Measurements from ENCODE around the gene PDE4D. TPM values are rescaled to one million over a fixed set of nuclear protein-coding genes. Genes with fewer than 3 reads are reported as not detected.
"Not testable (repeated sequence)": the region's sequence is repeated elsewhere in the genome, so short reads cannot be mapped to it uniquely, and the experiment has no call there.

Gene PDE4D
- total RNA-seq, 1 donor from 2014 or later, result 81.0 TPM

DNA sequence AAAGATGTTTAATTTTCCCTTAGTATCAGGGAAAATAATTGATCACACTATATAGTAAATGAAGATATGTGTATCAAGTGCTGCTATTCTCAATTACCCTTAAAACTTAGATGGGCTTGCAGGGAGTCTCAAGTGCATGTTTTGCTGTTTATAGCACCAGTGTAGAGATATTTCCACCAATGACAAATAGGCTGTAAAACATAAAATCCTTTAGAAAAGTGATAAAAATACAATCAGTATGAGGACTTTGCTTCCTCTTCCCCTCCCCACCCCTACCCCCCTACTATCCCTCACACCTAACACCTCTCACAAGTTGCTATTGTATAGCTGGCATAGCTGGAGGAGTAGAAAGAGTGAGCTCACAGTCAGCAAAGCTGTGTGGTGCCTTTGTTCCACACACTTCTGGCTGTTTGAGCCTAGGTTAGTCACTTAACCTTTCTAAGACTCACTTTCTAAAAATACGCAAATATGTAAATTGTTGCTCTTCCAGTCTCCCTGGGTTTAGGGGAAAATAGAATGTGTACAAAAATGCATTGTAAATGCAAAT is 93.1 kb downstream of the PDE4D start:
- intact Hi-C loops (cut with micrococcal nuclease), result loop anchor here (1.0 to 10.0 kb wide), 7 partner anchors 76 to 913 kb away; no protein-coding TSS in a partner anchor

DNA sequence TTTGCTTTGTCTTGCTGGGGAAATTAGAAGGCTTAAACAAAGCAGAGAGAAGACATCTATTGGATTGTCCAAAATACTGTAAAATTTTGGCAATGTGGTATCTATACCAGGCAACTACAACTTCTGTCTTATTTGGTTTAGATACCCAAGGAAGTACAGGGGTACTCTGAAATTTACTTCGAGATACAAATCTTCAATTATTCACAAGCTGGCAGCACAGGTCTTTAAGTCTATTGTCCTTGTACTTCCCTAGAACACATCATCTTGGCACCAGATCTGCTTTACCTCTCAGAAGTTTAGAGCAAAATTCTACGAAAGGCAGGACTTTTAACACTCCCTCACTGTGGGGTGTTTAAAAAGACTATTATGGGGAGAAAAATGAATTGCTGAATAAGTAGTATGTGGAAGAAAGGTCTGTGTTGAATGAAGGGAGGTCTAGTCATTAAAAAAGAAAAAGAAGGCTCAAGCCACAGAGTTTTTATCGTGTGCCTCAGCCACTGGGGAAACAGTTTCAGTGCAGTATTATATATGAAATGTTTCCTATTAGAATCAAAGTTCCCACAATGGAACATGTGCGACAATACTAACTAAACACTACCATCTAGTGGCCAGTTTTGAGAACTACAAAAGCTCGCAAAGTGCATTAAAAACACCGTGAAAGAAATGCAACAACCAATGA is 93.7 kb downstream of the PDE4D start:
- intact Hi-C loops (cut with micrococcal nuclease), result loop anchor here (1.0 to 10.0 kb wide), 7 partner anchors 76 to 913 kb away; no protein-coding TSS in a partner anchor

DNA sequence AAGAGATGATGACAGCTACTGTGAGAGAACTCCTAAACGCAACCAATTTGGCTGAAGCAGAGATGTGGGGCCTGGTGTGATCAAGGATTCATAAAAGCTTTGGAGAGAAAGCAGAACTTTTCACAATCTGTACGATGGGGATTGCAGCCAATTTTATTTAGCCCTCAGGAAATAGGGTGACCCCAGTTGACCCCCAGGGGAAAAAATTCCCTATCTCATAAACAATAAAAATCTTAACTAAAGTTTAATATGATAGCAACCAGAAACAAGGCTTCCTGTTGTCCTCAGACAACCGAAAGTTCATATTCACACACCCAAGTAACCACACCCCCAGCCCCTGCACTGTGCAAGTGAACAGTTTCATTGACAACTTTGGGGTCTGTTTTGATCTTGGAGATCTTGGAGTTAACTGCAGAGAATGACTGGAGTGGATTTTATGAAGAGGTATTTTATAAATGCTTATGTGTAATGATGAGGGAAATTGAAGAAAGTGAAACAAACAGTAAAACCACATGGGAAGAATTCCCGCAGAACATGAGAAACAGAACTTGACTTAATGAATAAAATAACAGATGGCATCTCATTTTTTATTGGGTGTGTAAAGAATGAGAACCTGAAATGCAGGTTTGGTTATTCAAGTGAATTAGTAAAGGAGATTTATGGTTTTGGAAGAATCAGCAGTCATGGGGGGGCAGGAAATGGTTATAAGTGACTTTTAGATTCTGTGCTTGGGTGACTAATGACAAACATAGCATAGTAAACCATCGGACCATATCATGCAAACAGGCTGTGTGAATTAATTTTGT is 94.5 kb downstream of the PDE4D start:
- intact Hi-C loops (cut with micrococcal nuclease), result no loop called here

DNA sequence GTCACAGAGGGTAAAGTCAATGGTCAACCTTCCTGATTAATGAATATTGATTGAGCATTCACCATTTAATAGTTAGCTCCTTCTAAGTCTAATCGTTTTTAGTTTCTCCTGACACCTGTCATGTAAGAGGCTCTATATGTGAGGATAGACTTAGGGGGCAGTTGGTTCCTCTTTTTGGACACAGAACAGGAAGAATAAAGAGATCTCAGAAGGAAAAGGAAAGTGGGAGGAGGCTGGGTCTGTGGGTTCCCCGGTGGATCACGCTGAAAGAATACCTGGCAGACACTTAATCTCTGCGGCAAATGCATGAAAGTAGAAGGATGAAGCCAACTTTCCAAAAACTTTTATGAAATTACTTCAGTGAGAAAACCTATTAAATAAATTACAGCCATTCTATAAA is 98.4 kb downstream of the PDE4D start:
- intact Hi-C loops (cut with micrococcal nuclease), result no loop called here

DNA sequence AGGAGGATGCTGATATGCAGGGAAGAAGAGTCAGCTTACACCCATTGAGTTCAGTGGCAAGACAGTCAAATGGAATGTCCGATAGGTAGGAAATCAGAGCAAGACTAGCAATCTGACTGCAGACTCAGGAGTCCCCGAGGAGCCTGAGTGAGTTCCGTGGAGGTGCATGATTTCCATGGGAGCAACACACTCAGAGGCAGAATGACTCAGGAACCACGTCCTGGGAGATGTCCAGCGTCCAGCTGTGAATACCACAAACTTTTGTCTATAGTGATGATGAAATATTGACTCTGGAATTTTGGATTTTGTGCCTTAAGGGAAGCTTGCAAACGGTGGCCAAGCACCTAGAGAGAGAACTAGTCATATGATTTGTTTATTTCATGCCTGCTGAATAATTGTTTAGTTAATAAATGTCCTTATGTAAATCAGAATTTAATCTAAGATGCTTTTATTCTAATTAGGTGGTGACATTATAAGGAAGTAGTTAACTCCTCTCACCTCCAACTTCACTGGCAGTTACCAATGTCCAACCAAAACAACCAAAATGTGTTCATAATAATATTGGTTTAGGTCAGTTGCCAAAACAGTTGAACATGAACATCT is 100.4 kb downstream of the PDE4D start:
- intact Hi-C loops (cut with micrococcal nuclease), result no loop called here

DNA sequence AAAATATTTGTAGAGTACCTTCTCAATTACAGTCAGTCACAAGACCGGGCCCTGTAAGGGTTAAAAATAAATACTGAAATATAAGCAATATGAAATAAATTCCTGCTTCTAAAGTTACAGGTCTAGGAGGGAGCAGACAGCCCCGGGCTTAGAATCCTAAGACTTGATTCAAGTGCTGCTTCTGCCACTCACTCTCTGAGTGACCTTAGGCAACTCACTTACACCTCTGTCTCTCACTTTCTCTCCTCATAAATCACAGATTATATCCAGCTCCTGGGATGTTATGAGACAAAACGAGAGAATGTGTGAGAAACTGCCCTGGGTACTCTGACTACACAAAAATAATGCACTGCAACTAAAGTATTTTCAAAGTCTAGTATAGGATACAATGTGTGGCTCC is 101.9 kb downstream of the PDE4D start:
- intact Hi-C loops (cut with micrococcal nuclease), result no loop called here

DNA sequence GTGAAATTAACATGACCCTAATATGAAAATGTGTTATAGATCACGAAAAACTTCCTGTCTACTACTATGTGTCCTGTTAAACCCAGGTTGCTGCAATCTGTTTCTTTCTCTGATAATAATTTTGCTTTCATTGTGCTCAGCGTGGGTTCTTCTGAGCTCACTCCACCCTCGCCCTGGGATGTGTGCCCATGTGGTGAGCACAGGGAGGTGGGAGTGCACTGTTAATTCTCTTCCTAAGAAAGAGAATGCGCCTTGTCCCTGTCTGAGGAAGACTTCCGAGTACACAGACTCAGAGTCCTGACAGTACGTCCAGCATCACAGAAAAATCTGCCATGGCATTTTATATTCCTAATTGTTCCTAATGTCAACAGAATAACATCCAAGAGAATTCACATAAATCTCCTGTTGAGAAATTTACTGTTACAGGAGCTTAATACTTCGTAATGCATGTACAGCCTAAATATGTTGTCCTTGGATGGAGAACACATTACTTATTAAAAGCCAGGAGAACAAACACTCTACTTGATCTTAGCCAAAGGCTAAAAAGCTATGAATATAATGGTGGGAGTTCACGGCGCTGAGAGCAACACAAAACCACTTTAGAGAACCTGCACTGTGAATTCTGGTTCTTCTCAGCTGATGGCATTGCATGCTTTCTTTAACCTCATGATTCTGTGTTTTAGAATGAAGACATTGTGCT is 102.6 kb downstream of the PDE4D start:
- intact Hi-C loops (cut with micrococcal nuclease), result no loop called here

DNA sequence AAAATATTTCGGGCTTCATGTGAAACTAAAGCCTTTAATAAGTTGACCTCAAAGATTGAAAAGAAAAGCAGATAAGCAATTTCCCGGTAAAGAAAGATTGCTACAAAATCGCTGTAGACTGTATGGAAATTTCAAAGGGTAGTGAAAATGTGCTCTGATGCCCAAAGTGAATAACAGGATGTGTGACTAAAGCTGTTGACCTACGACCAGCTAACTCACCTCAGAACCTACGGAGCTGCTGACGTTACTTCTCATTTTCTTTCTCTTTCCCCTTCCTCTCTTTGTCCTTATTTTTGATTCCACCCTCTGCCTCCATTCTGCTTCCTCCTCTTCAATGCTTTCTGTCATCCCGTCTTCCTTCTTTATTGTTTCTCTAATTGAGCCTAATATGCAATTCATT is 103.2 kb downstream of the PDE4D start:
- intact Hi-C loops (cut with micrococcal nuclease), result no loop called here

DNA sequence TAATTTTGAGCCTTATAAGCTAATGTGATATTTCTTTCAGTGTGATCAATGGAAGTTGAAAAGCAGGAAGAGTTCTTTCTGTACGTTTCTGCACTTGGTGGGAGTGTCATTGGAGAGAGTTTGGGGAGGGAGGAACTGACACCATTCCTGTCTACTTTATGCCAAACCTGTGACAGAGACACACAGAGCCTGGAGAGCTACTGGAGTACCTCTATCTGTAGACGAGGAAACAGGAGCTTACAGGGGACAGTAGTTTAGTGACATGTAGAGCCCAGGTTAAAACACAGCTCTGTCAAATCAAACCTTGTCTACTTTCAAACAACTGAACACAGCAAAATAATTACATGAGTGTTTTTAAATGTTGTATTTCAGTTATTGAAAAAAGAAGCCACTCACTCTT is 103.6 kb downstream of the PDE4D start:
- intact Hi-C loops (cut with micrococcal nuclease), result no loop called here

DNA sequence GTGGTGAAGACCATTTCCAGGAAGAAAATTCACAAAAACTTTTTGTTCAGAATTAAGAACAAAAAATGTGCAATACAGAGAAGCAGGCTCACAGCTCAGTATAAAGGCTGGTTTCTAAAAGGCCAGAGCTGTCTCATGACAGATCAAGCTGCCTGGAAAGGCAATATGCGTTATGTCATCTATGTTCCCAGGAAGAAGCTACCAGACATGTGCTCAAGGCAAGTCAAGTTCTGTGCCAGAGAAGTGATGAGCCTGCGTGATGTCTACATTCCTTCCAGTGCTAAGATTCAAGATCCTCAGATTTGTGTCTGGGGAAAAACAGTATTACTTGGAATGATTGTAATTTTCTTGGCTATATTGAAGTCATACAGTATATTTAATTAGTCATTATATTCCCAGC is 104.3 kb downstream of the PDE4D start:
- intact Hi-C loops (cut with micrococcal nuclease), result no loop called here

DNA sequence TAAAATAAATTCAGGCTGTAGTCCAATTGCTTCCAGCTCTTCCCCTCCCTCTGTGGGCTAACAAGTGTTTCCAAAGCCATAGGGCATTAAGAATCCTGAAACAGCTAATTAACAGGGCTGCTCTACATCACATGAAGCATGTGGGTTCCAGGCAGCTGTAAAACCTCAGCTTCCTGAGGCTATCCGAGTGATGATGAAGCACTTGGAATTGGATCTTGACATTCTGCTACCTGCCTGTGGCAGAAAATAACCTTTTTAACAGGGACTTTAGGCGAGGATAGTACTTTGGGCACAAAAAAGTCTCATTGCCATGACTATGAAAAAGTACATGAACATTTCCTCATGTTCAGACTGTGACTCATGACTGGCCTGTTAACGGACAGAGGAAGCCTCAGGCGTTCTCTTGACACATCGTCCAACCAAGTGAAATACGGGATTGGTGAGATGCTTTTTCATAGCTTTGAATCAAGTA is 107.2 kb downstream of the PDE4D start:
- intact Hi-C loops (cut with micrococcal nuclease), result no loop called here

DNA sequence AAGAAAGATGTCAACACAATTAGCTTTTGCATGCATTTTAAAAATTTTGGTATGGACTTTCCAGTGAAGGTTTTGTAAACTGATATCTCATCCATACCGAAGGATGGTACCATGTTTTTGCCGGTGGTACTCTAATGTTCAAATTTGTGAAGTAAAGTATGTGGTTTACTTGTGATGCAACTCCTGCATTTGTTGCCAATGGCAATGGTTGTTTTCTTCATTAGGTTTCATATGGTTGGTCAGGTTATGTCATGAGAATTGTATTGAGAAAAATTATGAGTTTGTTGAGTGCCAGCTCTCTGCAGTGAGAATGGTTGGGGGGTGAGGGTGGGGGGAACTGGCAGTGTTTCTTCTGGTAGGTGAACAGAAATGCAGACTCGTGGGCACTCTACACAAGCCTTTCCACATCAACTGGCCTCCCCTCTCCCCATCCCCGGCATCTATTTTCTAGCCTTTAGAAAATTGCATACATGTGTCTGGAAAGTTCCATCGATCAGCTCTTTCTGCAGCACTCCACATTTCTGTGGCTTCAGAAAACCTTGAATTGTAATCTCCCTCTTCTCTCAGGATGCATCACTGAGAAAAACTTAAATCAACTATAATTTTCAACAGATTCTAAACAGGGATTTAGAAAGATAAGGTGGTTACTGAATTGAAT is 107.7 kb downstream of the PDE4D start:
- intact Hi-C loops (cut with micrococcal nuclease), result no loop called here

DNA sequence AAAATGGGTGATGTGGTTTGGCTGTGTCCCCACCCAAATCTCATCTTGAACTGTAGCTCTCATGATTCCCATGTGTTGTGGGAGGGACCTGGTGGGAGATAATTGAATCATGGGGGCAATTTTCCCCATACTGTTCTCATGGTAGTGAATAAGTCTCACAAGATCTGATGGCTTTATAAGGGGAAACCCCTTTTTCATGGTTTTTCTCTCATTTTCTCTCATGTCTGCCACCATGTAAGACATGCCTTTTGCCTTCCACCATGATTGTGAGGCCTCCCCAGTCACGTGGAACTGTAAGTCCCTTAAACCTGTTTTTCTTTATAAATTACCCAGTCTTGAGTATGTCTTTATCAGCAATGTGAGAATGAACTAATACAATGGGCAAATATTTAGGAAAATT is 108.8 kb downstream of the PDE4D start:
- intact Hi-C loops (cut with micrococcal nuclease), result not testable (repeated sequence)

DNA sequence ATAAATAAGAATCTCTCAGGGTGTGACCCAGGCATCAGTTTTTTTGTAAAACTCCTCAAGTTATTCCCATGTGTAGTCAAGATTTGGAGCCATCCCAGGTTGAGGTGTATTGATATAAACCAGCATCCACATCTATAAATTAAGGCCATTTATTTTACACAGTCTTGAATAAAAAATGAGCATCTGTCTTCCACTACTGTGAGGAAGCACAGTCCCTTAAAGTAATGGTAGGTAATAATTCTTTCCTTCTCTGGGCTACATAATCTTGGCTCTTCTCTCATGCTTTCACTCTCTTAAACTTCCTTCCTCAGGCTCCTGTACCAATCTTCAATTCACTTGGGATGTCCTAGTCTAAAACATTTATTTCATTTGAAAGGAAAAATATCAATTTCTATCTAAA is 110.3 kb downstream of the PDE4D start:
- intact Hi-C loops (cut with micrococcal nuclease), result no loop called here

DNA sequence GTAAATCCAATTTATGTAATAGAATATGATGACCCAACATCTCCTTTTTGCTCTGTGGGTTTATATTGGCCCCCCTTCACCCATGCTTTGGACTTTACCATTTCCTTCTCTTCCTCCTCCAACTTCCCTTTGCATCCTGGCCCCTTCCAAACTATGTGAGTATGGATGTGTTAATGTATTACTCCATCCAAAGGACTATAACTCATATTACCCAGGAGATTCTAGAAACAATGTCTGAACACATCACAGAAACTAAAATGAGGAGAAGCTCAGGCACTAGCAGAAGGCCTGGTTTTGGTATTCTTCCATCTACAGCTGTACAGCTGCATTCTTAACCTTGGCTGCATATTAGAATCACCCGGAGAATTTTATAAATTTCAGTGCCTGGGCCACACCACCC is 110.7 kb downstream of the PDE4D start:
- intact Hi-C loops (cut with micrococcal nuclease), result no loop called here

DNA sequence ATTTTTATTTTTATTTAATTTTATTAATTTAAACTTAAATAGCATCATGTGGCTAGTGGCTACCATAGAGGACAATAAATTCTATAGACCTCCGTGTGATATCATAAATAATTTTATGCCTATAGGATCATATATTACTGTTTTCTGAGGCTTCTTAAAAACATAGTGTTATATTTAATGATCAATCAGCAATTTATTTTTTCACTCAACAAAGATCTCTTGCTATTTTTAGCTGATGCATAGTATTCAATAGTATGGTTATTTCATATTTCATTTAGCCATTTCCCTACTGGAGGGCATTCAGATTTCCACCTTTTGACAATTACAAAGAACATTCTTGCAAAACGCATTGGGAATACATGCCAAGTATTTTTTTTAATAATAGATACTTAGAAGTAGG is 114.1 kb downstream of the PDE4D start:
- intact Hi-C loops (cut with micrococcal nuclease), result no loop called here

DNA sequence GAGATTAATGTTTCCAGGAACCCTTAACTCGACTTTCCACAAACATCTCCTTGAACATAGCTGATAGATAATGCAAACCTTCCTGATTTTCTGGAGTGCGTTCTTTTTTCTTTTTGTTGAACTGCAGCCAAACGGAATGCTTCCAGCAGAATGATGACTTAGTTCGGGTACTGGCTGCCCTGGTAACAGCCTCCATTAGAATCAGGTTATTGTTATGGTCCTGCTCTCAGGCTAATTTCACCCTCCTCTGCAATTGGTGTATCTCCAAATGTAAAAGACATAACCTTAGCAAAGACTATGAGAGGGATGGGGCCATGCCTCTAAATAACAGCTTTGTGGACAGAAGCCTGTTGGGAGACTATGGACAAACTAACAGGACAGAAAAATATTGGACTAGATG is 116.5 kb downstream of the PDE4D start:
- intact Hi-C loops (cut with micrococcal nuclease), result no loop called here

DNA sequence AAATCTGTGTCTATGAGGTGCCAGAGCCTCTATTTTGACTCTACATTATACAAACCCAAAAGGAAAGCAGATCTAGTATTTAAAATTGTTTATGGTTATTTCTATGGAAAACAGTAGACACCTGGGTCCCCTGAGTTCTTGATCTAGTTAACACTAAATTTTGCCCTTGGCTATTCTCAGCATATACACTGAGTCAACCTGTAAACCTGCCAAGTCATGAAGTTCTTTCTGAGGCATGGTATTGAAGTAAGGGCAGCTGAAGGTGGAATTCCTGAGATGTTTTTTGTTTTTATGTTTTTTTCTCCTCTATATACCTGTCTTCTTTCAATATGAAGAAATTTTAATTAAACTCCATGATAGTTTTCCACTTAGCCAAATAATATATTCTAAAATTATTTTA is 120.2 kb downstream of the PDE4D start:
- intact Hi-C loops (cut with micrococcal nuclease), result no loop called here

DNA sequence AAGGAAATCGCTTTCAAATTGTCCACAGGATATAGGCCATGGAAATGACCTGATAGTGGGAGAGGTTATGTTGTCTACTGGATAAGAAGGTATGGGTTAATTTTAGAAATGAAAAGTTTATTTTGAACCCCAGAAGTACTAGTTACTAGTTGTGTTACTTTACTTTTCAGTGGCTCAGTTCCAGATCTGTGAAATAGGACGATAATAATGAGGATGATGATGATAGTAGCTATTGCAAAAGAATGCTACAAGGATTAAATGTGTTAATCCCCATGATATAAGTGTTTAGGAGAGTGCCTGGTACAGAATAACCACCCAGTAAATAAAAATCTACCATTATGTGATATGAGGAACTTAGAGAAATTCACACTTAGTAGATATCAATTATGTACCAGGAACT is 120.8 kb downstream of the PDE4D start:
- intact Hi-C loops (cut with micrococcal nuclease), result no loop called here

DNA sequence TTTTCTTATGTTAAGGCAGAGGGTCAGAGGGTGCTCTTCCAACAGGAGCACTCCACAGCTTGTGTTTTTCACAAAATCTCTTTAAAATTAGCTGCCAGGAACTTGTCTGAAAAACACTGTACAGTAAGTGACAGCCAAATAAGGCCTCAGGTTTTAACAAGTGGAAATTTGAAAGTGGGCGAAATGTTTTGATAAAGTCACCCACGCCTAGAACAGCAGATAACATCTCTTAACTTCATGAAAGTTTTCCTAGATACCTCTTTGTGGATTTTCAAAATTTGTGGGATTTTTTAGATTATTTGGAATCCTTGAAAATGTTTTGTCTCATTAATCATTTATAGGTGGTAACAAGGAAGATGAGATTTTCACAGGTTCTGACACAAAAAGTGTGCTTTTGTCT is 121.3 kb downstream of the PDE4D start:
- intact Hi-C loops (cut with micrococcal nuclease), result no loop called here

DNA sequence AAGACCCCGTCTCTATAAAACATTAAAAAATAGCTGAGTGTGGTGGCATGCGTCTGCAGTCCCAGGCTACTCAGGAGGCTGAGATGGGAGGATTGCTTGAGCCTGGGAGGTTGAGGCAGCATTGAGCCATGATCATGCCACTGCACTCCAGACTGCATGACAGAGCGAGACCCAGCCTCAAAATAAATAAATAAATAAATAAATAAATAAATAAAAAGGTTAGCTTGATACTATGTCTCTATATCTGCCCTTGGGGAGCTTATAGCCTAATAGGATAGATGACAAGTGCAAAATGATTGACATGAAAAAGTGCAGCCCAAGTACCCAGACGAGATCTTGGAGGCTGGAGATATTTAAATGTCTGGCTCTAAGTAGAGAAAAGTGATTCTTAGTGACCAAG is 122.6 kb downstream of the PDE4D start:
- intact Hi-C loops (cut with micrococcal nuclease), result no loop called here
